Endometrial microvascular endothelial cells (primary cell): ENCODE results near the gene SLC39A11. TPM values are rescaled to one million over a fixed set of nuclear protein-coding genes. Genes with fewer than 3 reads are reported as not detected.

ENCODE experiments used
- in situ Hi-C: cut with HindIII; loops from 2 replicates; pipeline ENCODE4 v1.10.0; 2017; ENCODE audit warnings: low sequenced_read_pairs, low pct_unique_long_range_greater_than_20kb; ENCODE audit errors: inconsistent ontology term
- total RNA-seq: library from RNA; depleted of rRNA; stranded (reverse); fragments of >200 nt; gene quantifications from one replicate; pipeline ENCODE4 v1.2.3, GENCODE V29; 2015; ENCODE audit errors: inconsistent ontology term

SLC39A11 gene
- total RNA-seq, 1 donor from 2014 or later, result 11.8 TPM

DNA sequence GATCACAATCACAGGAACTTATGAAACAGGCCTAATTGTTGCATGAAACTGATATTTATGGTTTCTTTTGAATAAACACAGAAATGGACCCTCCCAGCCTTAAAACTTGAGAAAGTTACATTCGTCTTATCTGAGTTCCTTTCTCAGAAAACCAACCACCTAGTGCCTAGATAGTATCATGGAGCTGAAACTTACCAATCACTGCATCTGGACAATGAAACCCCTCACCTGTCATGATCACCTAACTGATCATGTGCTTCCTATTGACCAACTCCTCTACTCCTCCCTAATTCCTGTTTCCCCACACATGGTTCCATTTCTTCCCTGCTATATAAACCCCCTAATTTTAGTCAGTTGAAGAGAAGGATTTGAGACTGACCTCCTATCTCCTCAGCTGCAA lies 216.1 kb downstream of the SLC39A11 start:
- in situ Hi-C loops, result no loop called here

DNA sequence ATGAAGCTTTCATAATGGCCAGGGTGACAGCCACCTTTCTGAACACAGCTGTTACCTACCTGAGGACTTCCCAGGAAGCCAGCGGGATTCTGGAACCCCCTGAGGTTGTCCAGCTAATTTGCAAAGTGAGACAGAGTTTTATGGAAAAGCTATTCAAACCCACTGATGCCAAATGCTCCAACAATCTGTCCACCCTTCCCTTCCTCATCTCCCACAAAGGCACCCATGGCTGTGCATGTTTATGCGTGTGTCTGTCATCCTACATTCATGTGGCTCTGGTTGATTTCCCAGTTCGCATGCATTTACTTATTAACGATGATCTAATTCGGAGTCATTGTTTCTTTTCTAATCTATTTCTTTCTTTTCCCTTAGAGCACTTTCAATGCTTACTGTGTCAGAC lies 217.1 kb downstream of the SLC39A11 start:
- in situ Hi-C loops, result no loop called here

DNA sequence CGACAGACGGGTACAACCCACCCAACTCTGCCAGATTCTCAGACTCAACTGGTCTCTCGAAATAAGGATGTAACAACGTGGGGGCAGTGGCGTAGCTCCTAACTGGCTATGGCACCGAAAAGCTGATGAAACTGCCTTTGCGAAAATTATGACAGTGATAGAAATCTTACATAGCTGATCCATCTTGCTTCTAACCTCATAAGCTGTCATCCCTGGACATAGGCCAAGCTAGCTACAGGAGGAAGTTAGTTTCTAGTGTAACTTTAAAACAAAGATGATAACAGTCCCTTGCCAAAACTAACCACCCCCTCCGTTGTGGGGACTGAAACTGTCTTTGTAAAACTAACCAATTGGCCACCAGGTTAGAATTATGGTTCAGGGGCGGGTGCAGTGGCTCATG lies 220.1 kb downstream of the SLC39A11 start:
- in situ Hi-C loops, result no loop called here

DNA sequence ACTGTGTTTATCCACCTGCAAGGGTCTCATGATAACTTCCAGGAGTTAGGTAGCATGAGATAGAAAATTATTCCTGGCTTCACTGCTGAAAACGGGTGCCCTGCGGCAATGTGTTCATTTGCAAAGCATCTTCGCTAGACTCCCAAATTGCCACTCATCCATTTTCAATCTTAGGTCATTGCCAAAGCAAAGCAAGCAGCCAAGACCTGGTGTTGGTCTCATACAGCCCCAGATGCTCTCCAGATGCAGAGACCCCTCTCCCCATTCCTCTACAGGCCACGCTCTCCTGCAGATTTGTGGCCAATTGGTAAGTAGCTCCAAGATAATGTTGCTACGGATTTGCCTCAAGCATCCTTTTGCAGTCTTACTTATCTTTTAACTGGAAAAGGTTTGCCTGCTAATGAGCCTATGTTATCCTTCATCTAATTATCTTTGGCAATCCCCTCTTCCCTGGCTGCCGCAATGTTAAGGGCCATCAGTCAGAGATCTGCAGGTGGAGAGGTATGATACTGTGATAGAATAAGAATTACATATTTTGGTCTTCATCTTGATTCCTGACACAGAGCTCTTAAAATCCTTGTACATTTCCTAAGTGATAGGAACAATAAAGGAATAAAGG lies 222.0 kb downstream of the SLC39A11 start:
- in situ Hi-C loops, result no loop called here

DNA sequence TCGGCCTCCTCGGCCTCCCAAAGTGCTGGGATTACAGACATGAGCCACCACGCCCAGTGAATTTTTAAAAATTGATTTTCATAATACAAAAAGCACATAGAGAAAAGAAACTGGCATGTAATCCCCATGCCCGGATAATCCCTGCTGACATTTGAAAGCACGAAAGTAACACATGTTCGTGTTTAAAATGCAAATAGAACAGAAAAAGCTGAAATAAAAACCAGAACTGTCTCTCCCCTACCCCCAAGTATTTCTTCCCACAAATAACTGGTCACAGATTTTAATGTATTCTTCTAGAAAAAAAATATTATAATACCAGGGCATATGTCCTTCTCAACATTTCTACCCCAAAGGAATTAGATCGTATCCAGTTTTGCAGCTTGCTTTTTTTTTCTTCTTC lies 222.9 kb downstream of the SLC39A11 start:
- in situ Hi-C loops, result no loop called here

DNA sequence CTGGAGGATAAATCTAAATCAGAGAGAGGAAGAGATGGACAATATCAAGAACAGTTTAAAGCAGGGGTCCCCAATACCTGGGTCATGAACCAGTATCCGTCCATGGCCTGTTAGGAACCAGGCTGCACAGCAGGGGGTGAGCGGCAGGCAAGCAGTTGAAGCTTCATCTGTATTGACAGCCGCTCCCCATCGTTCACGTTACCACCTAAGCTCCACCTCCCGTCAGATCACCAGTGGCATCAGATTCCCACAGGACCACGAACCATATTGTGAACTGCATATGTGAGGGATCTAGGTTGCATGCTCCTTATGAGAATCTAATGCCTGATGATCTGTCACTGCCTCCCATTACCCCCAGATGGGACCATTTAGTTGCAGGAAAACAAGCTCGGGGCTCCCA lies 226.5 kb downstream of the SLC39A11 start:
- in situ Hi-C loops, result no loop called here

DNA sequence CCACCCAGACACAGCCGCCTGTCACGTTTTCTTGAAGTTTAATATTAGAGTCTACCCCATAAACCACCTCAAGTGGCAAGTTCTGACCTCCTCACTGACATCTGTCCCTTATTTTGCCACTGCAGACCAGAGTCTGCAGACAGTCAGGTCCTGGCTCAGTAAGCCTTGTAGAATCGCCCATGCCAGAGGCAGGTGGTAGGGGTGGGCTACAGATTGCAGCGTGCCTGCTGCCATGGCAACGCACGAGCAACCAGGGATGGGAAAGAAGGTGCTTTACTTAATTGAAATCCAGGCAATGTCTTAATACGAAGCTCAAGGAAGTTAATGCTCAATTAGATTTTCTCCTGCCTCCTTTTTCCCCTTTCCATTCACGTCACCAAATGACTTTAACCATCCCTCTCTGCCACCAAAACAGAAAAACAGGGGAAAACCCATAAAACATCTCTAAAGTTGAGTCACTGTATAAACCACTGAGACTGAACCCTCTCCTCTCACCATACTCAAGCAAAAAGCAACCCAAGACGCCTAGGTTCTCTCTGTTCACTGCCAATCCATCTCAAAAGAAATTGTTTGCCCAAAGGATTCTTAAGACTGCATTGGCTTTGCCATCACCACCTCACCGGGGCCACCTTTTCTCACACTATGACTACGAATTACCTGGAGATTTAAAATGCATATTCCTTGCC lies 228.8 kb downstream of the SLC39A11 start:
- in situ Hi-C loops, result no loop called here

DNA sequence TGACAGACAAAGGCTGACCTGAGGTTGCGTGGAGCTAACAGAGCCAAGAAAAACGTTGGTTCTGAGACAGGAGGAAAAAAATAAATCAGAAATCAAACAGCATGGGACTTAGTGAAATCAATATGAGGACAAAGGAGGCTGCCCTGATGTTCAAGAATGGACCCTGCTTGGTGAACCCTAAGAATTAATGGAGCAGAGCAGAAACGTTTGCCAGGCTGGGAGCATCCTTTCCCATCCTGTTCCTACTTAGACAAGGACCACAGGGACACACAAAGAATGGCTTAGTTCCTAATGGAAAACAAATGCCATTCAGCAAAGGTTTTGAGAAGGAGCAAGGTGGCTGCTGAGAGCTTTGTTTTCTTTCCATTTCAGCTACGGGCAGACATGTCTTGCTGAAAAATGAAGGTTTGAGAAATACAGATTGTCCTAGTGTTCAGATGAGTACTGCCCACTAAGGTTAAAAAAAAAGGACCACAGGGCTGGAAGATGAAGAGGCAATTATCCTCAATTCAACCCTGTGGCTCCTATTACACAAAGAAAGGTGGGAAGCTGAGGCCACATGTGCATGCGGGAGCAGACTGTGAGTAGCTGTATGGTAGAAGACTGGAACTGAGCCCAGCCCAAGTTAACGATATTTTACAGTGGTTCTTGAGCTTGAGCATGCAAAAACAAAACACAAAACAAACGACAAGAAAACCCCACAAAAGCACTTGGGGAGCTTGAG lies 230.1 kb downstream of the SLC39A11 start:
- in situ Hi-C loops, result no loop called here

DNA sequence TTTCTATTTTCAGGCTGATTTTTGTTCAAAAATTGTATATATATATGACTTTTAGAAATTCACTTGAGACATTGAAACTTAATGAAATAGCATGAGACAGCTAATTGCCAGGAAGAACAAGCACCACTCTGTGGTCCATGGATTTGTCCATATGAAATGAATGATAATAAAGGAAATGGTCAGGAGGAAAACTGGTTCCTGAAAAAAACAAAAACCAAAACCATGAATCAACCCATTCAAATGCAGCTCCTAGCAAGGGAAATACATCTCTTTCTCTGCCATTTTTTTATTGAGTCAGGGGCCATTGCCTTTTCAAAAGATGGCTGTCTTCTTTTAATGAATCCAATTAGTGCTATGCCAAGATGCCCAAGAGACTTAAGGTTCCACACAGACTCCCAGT lies 230.7 kb downstream of the SLC39A11 start:
- in situ Hi-C loops, result no loop called here

DNA sequence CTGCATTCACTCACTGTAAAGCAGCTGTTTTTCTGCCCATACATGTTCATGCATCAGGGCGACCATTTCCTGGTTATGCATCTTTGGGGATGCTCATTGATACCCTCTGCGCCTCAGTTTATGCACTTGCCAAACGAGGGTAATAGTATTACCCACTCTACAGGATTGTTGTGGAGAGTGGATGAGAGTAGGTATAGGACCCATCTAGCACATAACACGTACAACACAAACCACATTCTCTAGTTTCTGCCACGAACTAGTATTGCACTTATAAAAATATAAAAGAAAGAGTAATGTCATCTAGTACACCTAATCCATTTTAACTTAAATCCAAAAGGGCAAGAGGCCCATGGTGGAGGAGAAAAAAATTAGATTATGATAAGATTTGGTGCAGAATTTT lies 231.7 kb downstream of the SLC39A11 start:
- in situ Hi-C loops, result no loop called here

DNA sequence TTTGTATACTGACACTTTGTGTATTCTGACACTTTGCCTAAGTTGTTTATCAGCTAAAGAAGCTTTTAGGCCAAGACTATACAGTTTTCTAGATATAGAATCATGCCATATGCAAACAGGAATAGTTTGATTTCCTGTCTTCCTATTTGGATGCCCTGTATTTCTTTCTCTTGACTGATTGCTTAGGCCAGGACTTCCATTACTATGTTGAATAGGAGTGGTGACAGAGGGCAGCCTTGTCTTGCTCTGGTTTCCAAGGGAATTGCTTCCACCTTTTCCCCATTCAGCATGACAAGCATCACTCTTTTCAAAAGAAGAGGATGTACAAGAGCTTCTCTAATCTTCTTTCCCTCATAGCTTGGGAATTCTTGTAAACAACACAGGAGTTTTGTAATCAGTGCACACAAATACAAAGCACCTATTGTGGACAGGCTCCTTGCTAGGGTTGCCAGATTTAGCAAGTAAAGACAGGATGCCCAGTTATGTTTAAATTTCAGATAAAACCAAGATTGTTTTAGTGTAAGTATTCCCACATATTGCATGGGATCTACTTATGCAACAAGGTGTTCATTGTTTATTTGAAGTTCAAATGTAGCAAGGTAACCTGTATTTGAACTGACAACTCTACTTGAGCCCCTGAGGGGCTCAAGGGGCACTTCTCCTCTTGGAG lies 233.5 kb downstream of the SLC39A11 start:
- in situ Hi-C loops, result no loop called here

DNA sequence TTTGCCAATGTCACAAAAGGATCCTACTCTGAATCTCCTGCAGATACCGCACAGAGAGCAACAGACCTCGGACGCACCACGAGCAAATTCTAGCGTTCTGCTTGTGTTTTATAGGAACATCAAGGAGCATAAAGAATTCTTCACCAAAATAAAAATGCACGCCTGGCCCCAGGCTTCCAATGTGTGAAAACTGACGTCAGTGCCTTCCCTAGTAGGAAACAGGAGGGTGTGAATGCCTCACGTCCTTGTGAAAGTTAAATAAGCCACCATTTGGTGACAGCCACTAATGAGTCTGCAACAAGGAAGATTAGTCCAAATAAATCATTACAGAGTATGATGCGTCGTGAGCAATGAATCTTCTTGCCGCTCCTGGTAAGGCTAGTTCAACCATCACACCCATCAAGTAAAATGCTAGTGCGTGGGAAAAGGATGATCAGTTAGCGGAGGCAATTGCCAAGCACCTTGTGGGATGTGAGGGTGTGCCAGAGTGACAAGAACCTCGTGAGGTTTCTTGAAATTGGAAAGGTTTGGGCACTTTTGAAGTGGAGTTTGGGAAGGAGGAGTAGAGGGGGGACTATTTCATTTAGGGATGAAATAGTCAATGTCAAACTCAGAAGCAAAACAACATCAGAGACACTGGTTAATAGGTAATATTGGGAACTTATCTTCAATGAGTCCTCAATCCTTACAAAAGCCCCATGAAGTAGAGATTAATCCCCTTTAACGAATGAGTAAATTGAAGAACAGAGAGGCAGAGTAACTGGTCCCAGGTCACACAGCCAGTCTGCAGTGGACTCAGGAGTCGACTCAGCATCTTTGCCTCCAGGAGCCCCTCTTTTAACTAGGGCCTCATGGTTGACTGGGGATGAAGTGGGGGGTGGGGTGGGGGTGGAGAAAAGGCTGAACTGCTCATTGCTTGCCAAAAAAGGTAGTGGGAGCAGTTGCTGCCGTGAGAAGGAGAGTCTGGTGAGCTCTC lies 238.8 kb downstream of the SLC39A11 start:
- in situ Hi-C loops, result no loop called here

DNA sequence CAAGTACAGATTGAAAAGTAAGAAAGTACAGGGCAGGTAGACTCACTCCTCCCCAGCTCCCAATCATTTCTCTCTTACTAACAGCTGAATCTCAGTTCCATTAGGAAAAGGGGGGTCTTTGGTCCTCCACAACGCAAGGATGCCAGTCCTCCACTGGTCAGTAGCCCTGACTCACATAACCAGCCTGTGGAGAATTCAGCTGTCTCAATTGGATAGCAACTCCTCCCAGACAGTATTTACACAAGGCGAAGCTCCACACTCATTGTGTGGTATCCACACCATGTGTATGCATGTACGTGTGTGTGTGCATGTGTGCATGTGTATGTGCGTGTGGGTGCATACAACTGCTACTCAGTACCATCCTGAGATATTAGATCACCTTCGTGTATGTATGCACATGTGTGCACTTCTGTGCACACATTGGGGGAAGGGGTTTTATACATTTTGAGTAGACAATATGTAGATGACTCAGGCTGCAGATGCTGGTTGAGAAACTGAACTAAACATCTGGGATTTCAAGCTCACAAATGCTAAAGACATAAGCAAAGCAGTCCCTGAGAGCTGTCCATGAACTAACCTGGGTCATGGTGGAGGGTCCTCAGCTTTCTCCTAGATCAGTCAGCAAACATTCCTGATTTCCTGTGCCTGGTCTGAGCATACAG lies 240.1 kb downstream of the SLC39A11 start:
- in situ Hi-C loops, result no loop called here

DNA sequence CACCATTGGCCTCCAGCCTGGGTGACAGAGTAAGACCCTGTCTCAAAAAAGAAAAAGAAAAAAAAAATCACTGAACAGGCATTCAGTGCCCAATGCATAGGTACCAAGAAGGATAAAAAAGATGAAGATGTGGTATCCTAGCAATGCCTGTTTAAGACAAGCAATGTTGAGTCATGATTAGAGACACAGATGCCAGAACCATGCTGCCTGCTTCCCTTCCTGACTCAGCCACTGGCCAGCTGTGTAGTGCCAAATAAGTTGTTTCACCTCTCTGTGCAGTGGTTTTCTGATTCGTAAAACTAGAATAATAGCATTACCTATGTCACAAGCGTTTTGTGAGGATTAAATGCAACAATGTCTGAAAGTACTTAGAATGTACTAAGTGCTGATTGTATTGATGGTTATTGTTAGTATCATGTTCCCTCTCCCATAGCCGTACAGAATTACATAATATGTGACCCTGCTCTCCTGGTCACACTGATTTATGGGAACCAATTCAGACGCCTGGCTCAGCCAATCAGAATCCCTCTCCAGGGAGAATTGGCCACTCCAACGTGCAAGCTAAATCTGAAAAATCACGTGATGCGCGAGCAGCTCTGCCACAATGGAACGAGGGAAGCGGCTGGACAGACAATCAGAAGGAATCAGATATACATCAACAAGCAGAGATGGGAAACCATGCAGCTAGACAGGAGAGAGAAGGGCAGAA lies 241.9 kb downstream of the SLC39A11 start:
- in situ Hi-C loops, result no loop called here

DNA sequence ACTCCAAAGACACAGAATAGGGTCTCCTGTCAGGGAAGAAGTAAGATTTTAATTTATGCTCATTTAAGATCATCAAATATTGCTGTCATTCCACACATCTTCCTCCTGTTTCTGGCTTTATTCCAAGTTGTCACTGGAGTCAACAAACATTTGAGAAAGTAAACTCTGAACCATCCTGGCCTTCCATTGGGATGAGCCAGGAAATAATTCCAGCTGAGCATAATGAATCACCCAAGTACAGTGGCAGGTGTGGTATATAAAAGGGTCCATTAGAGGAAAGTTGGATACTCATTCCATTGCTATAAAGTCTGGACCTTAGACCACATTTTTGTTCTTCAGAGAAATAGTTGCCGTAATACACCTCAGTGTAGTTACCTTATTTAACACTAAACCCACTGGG lies 246.1 kb downstream of the SLC39A11 start:
- in situ Hi-C loops, result no loop called here

DNA sequence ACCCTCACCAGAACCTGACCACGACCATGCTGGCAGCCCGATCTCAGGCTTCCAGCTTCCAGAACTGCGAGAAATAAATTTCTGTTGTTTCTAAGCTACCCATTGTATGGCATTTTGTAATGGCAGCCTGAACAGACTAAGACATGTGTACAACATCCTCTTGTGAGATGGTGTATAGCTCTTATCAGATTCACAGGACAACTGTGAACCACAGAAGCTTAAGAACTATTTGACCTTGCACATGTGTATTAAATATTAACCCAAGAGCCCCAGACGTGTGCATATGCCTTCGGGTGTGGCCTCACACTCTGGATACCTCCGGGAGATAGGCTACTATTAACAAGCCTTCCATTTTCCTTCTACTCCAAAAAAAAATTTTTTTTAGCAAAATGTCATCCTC lies 248.9 kb downstream of the SLC39A11 start:
- in situ Hi-C loops, result no loop called here

DNA sequence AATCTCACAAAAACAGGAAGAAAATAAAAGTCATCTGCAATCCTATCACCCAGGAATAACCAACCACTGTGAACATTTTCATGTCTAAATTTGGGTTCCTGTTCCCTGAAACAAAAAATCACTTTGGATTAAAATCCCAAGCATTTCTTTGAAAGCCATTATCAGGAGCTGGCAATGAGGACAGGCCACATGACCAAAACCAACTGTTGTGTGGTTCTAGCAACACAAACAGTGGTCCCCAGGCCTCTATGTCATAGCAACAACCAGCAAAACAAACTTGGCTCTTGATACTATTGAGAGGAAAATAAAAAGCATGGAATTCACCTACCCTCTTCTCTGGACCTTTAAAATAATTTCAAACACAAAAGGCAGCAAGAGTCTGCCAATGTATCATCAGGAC lies 252.5 kb downstream of the SLC39A11 start:
- in situ Hi-C loops, result no loop called here
